ENCODE measurements around the gene LLCFC1.
"Not testable (repeated sequence)": the region's sequence is repeated elsewhere in the genome, so short reads cannot be mapped to it uniquely, and the experiment has no call there.

Gene LLCFC1

DNA sequence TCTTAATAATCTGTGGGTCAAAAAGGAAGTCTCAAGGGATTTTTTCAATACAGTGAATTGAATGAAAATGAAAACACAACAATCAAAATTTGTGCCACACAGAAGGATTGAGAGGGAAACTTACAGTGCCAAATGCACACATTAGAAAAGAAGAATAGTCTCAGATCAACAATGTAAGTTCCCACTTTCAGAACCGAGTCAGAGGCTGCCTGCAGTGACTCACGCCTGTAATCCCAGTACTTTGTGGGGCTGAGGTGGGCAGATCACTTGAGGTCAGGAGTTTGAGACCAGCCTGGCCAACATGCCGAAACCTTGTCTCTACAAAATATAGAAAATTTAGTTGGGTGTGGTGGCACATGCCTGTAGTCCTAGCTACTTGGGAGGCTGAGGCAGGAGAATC is 35.3 kb downstream of the LLCFC1 start:
- H3K27ac Mint-ChIP-seq: no peak overlapping the region
- no peak overlapping the region for H3K4me3 Mint-ChIP-seq
- H3K4me1 Mint-ChIP-seq (ENCODE audit: low read depth): no peaks in the 10 kb centered on the region
- no peaks in the 10 kb centered on the region for H3K36me3 Mint-ChIP-seq (ENCODE audit: low read depth)
- peaks cover 3% of the 10 kb centered on the region for H3K9me3 Mint-ChIP-seq
- peaks cover 14% of the 10 kb centered on the region for H3K27me3 Mint-ChIP-seq

DNA sequence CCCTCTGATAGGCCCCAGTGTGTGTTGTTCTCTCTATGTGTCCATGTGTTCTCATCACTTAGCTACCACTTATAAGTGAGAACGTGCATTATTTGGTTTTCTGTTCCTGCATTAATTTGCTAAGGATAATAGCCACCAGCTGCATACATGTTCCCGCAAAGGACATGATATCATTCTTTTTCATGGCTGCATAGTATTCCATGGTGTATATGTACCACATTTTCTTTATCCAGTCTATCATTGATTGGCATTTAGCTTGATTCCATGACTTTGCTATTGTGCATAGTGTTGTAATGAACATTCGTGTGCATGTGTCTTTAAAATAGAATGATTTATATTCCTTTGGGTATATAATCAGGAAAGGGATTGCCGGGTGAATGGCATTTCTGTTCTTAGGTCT is 39.1 kb downstream of the LLCFC1 start:
- H3K9me3 Mint-ChIP-seq; H3K36me3 Mint-ChIP-seq (ENCODE audit: low read depth); H3K4me3 Mint-ChIP-seq; H3K27ac Mint-ChIP-seq; H3K4me1 Mint-ChIP-seq (ENCODE audit: low read depth): not testable (repeated sequence)
- peaks cover 12% of the 10 kb centered on the region for H3K27me3 Mint-ChIP-seq

- H3K4me3 Mint-ChIP-seq: no peak overlapping the region
- H3K27me3 Mint-ChIP-seq: peaks cover 12% of the 10 kb centered on the region
- H3K9me3 Mint-ChIP-seq: no peaks in the 10 kb centered on the region
- H3K36me3 Mint-ChIP-seq (ENCODE audit: low read depth): no peaks in the 10 kb centered on the region
- H3K27ac Mint-ChIP-seq: no peak overlapping the region
- H3K4me1 Mint-ChIP-seq (ENCODE audit: low read depth): no peaks in the 10 kb centered on the region
Observed at GRCh38 chr7:142983825-142984224, 44.5 kb downstream of the LLCFC1 start.

DNA sequence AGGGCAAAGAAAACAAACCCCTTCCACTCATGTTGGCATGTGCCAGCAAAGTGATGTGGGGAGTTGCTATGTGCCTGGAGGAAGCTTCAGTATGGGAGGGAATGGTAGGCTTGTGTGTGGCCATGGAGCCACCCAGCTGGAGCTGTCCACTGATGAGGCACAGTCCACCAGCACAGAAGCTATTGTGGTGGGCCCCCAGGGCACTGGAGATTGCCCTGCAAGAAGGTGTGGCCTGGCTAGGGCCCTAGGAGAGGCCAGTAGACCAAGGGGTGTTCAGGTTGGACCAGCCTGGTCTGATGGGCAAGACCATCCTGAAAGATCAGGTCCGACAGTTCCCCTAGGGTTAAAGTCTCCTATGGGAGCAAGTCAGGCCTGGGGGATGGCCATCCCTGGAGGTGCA is 45.0 kb downstream of the LLCFC1 start:
- Mint-ChIP-seq H3K9me3 (no peaks in the 10 kb centered on the region), H3K27me3 (peaks cover 12% of the 10 kb centered on the region), H3K27ac (no peak overlapping the region), H3K4me1 (ENCODE audit: low read depth) (no peaks in the 10 kb centered on the region), H3K36me3 (ENCODE audit: low read depth) (no peaks in the 10 kb centered on the region), H3K4me3 (no peak overlapping the region)
